ENCODE results near the gene LRGUK. TPM values are rescaled to one million over a fixed set of nuclear protein-coding genes. Genes with fewer than 3 reads are reported as not detected.

The LRGUK gene
- total RNA-seq, 2 donors from 2014 or later = 0.78 to 0.99 TPM

DNA sequence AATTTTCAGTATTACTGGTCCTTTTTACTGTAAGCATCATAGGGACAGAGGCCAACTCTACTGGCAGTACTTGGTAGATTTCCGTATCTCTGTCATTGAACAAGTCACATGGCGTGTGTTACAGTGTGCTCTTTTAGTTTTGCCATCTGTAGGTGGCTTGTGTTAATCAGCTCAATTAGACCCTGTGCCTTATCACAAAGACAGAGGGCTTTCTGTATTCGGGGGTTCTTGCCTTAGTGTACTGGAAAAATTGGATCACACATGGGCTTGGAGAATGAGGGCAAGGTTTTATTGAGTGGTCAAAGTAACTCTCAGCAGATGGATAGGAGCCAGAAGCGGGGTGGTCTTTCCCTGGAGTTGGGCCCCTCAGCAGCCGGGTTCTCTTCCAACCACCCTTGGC lies 21.3 kb upstream of the LRGUK start:
- no peak for TF ChIP-seq CTCF (IDR thresholded peaks at IDR 0.05)
- WGBS, 2 donors = 94 to 97% methylated on average over 4 to 5 of the region's 5 CpGs
- intact Hi-C loops (cut with DNase I) = no loop called here
- Histone ChIP-seq H3K36me3 (replicated peaks in 1 of 2; ENCODE audit: insufficient read depth in 1 of 2, low read depth in 2 of 2) (no peaks in the 10 kb centered on the region), H3K4me1 (no peaks in the 10 kb centered on the region), H3K27ac (no peak overlapping the region), H3K27me3 (no peaks in the 10 kb centered on the region), H3K9me3 (no peaks in the 10 kb centered on the region), H3K4me3 (no peak overlapping the region)
- no peak for ATAC-seq
- no peak for DNase-seq

DNA sequence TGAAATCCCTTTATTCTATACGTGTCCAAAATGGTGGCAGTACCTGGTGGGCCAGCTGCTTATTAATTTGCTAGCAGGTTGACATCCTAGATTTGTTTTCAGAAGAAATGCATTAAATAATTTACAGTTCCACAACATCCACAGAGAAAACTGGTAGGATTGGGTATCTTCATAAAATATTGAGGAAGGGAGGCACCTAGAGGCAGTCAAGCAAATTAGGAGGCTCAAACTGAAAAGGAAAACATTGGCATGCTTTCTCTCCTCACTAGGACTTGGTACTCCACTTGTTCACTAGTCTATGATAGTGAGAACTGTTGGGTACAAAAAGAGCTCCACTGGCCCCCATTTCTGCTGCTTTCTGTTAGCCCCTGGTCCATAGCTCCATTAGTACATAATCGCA lies 18.3 kb upstream of the LRGUK start:
- intact Hi-C loops (cut with DNase I) = no loop called here
- ATAC-seq (no peak), DNase-seq (no peak)
- no peaks in the 10 kb centered on the region for H3K9me3 ChIP-seq
- no peaks in the 10 kb centered on the region for H3K27me3 ChIP-seq
- 93 to 97% methylated on average over 1 to 2 of the region's 2 CpGs for WGBS, 2 donors
- no peaks in the 10 kb centered on the region for H3K4me1 ChIP-seq
- H3K27ac ChIP-seq = no peak overlapping the region
- TF ChIP-seq POLR2A (IDR thresholded peaks at IDR 0.05) (no peak), CTCF (IDR thresholded peaks at IDR 0.05) (no peak)
- no peaks in the 10 kb centered on the region for H3K36me3 ChIP-seq (replicated peaks in 1 of 2; ENCODE audit: insufficient read depth in 1 of 2, low read depth in 2 of 2)
- H3K4me3 ChIP-seq = no peak overlapping the region

DNA sequence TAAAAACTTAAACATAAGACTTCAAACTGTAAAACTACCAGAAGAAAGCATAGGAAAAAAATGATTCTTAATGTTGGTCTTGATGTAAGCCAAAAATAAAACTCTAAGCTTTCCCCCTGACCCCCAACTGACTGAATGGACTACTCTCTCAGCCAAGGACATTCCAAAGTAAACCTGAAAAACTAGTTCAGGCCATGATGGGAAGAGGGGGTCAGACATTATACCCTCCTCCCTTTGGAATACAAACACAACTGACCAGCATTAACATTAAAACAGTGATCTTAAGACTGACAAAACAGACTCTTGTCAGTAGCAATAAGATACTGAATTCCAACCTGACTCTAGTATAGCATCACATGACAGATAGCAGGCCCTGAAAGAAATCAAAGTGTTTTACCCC lies 13.5 kb upstream of the LRGUK start:
- no peaks in the 10 kb centered on the region for H3K9me3 ChIP-seq
- no peak for DNase-seq
- H3K4me1 ChIP-seq = no peaks in the 10 kb centered on the region
- no peaks in the 10 kb centered on the region for H3K36me3 ChIP-seq (replicated peaks in 1 of 2; ENCODE audit: insufficient read depth in 1 of 2, low read depth in 2 of 2)
- H3K4me3 ChIP-seq = no peak overlapping the region
- ATAC-seq = no peak
- no peak overlapping the region for H3K27ac ChIP-seq
- no peak for TF ChIP-seq POLR2A (IDR thresholded peaks at IDR 0.05)
- no peak for TF ChIP-seq CTCF (IDR thresholded peaks at IDR 0.05)
- no peaks in the 10 kb centered on the region for H3K27me3 ChIP-seq
- intact Hi-C loops (cut with DNase I) = no loop called here

DNA sequence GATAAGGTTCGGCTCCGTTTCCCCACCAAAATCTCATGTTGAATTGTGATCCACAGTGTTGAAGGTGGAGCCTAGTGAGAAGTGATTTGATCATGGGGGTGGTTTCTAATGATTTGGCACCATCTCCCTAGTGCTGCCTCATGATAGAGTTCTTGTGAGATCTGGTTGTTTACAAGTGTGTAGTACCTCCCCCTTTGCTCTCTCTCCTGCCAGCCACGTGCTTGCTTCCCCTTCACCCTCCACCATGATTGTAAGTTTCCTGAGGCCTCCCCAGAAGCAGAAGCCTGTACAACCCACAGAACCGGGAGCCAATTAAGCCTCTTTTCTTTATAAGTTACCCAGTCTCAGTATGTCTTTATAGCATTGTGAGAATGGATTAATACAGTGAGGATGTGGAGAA lies 12.1 kb upstream of the LRGUK start:
- Histone ChIP-seq H3K27ac (no peak overlapping the region), H3K4me1 (no peaks in the 10 kb centered on the region)
- 78 to 79% methylated on average over 4 of the region's 4 CpGs for WGBS, 2 donors

More for the DNA sequence above, 12.1 kb upstream of the LRGUK start:
- Histone ChIP-seq H3K4me3 (no peak overlapping the region), H3K27me3 (no peaks in the 10 kb centered on the region), H3K9me3 (no peaks in the 10 kb centered on the region), H3K36me3 (replicated peaks in 1 of 2; ENCODE audit: insufficient read depth in 1 of 2, low read depth in 2 of 2) (no peaks in the 10 kb centered on the region)
- intact Hi-C loops (cut with DNase I) = no loop called here
- ATAC-seq (no peak), DNase-seq (no peak)
- TF ChIP-seq CTCF (IDR thresholded peaks at IDR 0.05) (no peak), POLR2A (IDR thresholded peaks at IDR 0.05) (no peak)
